Gastroesophageal sphincter (tissue), 3 donors: Measurements from ENCODE around the gene SH2B2.

Experiments used
- EP300 ChIP-seq: sonication (generic); formaldehyde crosslinking; IDR thresholded peaks from one replicate; pipeline ENCODE4 v1.6.1; 2017; ENCODE audit warnings: antibody characterized with exemption, mild to moderate bottlenecking
- POLR2A ChIP-seq, 2 donors: fragments of 450-650 bp; IDR thresholded peaks; one replicate each; pipeline ENCODE4 v1.6.1; 2017; ENCODE audit warnings: antibody characterized with exemption in 2 of 2, mild to moderate bottlenecking in 2 of 2, moderate library complexity in 1 of 2
- TF ChIP-seq, protein P1 (sequence below), 4 experiments: fragments of 200-600 bp in 2 of 4; fragments of 450-650 bp in 2 of 4; sonication (generic) in 1 of 4; IDR thresholded peaks; one replicate each; pipeline ENCODE4 v1.5.1; 2017 to 2019; ENCODE audit warnings: antibody characterized with exemption in 4 of 4, mild to moderate bottlenecking in 2 of 4, moderate library complexity in 2 of 4

DNA sequence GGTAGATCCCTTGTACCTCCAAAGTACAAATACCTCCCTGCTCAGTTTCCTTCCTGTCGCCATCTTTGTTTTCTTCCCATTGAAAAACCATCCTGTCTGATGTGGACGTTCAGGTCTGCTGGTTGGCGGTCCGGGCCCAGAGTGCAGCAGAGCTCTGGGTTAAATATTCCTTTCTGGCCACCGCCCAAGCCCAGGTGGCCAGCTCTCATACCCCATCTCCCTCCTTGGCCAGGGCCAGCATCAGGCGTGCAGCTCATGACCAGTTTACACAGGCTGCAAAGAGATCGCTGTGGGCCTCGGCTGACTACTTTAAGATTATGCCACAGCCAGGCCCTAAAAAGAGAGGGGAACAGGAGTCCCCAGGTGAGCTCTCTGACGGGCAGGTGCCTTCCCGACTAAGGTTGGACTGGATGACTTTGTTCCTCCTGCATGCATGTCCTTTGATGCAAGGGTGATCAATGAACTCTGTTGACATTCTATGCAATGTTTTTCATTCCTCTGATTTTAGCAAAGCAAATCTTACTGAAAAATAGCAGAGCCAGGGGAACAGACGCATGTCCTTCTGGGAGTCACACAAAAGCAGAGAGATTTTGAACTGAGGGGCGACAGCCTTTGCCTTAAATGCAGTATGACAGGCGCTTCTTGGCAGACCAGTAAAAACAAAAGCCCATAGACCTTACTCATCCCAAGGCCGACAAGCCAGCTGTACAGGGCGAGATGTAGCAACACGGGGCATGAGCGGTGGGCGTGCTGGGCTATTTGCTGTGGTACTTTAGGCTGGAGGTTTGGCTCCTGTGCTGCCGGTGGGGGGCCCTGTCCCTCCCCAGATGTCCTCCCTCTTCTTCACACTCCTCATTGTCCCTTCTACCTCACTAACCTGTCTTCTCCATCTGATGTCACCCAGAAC lies 33.3 kb upstream of the SH2B2 start:
- no peak for TF ChIP-seq POLR2A (IDR thresholded peaks at IDR 0.05)
- TF ChIP-seq, protein P1, sequence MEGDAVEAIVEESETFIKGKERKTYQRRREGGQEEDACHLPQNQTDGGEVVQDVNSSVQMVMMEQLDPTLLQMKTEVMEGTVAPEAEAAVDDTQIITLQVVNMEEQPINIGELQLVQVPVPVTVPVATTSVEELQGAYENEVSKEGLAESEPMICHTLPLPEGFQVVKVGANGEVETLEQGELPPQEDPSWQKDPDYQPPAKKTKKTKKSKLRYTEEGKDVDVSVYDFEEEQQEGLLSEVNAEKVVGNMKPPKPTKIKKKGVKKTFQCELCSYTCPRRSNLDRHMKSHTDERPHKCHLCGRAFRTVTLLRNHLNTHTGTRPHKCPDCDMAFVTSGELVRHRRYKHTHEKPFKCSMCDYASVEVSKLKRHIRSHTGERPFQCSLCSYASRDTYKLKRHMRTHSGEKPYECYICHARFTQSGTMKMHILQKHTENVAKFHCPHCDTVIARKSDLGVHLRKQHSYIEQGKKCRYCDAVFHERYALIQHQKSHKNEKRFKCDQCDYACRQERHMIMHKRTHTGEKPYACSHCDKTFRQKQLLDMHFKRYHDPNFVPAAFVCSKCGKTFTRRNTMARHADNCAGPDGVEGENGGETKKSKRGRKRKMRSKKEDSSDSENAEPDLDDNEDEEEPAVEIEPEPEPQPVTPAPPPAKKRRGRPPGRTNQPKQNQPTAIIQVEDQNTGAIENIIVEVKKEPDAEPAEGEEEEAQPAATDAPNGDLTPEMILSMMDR (IDR thresholded peaks at IDR 0.05) = no peak
- no peak for TF ChIP-seq EP300
